ENCODE measurements around the gene ADIPOR2. TPM values are rescaled to one million over a fixed set of nuclear protein-coding genes. Genes with fewer than 3 reads are reported as not detected.

The ADIPOR2 gene
- total RNA-seq, 2 experiments from 2014 or later = 24.7 to 51.1 TPM

DNA sequence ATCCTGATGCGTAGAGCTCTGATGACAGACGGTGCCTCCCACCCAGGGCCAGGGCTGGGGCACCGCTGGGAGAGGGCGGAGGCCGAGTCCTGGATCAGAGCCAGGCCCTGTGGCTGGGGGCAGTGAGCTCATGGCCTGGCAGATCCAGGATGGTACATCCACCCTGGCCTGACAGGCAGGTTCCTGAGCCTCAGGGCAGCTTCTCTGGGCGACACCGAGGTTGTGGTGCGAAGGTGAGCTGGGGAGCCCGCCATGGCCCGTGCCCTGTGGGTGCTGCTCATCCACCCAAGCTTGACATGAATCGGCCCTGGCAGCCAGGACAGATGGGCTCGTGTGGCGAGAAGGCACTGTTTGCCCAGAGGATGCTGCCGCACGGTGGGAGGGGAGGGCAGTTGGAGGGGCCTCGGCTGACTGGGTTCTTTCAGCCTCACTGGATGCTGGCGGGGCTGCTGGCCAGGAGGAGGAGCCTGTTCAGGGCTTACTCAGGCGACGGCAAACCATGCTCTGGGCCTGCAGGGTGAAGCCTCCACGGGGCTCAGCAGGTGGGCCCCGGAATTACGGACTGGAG is 146.1 kb downstream of the ADIPOR2 start:
- intact Hi-C loops (cut with micrococcal nuclease; ENCODE audit: unreplicated experiment) = no loop called here
- Histone ChIP-seq H2AFZ (ENCODE audit: low read length) (no peak overlapping the region), H3K27ac (ENCODE audit: low read depth, low read length, poor library complexity, severe bottlenecking) (no peak overlapping the region), H4K20me1 (ENCODE audit: insufficient read depth, low read length) (no peaks in the 10 kb centered on the region), H3K36me3 (ENCODE audit: insufficient read depth, low read length) (no peaks in the 10 kb centered on the region), H3K9me2 (ENCODE audit: insufficient read depth, low read length) (no peaks in the 10 kb centered on the region), H3K4me1 (ENCODE audit: insufficient read depth, low read length, poor library complexity, severe bottlenecking) (no peaks in the 10 kb centered on the region), H3K9me3 (ENCODE audit: low read length) (no peaks in the 10 kb centered on the region), H3K4me3 (ENCODE audit: low read depth, low read length, poor library complexity, severe bottlenecking) (no peak overlapping the region), H3K79me2 (ENCODE audit: insufficient read depth, low read depth, low read length) (no peaks in the 10 kb centered on the region), H3K4me2 (ENCODE audit: low read length) (no peak overlapping the region)
- ChIA-PET CTCF (ENCODE audit: unreplicated experiment) (no interaction called here), POLR2A (interaction anchor here (0.6 kb wide), 2 partner anchors 56 to 735 kb away, joined by 3 to 4 read pairs; no protein-coding TSS in a partner anchor)
- TF ChIP-seq, protein P1, sequence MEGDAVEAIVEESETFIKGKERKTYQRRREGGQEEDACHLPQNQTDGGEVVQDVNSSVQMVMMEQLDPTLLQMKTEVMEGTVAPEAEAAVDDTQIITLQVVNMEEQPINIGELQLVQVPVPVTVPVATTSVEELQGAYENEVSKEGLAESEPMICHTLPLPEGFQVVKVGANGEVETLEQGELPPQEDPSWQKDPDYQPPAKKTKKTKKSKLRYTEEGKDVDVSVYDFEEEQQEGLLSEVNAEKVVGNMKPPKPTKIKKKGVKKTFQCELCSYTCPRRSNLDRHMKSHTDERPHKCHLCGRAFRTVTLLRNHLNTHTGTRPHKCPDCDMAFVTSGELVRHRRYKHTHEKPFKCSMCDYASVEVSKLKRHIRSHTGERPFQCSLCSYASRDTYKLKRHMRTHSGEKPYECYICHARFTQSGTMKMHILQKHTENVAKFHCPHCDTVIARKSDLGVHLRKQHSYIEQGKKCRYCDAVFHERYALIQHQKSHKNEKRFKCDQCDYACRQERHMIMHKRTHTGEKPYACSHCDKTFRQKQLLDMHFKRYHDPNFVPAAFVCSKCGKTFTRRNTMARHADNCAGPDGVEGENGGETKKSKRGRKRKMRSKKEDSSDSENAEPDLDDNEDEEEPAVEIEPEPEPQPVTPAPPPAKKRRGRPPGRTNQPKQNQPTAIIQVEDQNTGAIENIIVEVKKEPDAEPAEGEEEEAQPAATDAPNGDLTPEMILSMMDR (conservative IDR thresholded peaks at IDR 0.05; ENCODE audit: low read length) = no peak
- no peak for DNase-seq (ENCODE audit: low spot score)
- BruUV-seq (replicated peaks) = no TSS peak

DNA sequence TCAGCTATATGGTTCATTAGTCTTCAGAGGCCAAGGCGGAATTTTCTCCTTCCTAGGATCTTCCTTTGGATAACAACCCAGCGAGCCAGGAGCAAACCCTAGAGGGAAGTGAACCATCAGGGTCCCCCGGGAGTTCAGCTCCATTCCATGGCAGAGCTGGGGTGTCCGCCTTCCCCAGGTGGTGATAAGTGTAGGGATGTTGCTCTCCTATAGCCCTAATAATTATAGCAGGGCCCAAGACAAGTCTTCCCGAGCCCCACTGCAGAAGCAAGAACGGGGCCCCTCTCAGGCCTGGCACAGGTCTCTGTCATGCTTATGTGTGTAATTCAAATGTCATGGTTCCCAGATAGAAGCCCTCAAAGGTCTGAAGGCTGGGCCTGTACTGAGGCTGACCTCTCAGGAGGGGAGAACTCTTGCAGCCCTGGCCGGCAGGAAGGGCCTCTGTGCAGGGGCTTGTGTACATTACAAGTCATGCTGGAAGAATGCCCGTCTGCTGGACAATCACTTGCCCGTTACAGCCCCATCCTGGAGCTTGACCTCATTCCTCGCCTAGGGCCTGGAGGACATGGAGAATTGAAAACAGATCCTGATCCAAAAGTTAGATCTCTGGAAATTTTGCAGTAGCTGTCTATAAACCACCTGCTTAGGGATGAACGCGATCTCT is 146.8 kb downstream of the ADIPOR2 start:
- CTCF ChIA-PET (ENCODE audit: unreplicated experiment) = no interaction called here
- Histone ChIP-seq H3K79me2 (ENCODE audit: insufficient read depth, low read depth, low read length) (no peaks in the 10 kb centered on the region), H3K4me3 (ENCODE audit: low read depth, low read length, poor library complexity, severe bottlenecking) (no peak overlapping the region)

More for the DNA sequence above, 146.8 kb downstream of the ADIPOR2 start:
- Histone ChIP-seq H3K36me3 (ENCODE audit: insufficient read depth, low read length) (no peaks in the 10 kb centered on the region), H4K20me1 (ENCODE audit: insufficient read depth, low read length) (no peaks in the 10 kb centered on the region), H2AFZ (ENCODE audit: low read length) (no peak overlapping the region), H3K9me2 (ENCODE audit: insufficient read depth, low read length) (no peaks in the 10 kb centered on the region), H3K27ac (ENCODE audit: low read depth, low read length, poor library complexity, severe bottlenecking) (no peak overlapping the region), H3K9me3 (ENCODE audit: low read length) (no peaks in the 10 kb centered on the region), H3K4me1 (ENCODE audit: insufficient read depth, low read length, poor library complexity, severe bottlenecking) (no peaks in the 10 kb centered on the region), H3K4me2 (ENCODE audit: low read length) (no peak overlapping the region)
- no peak for TF ChIP-seq EZH2phosphoT487 (IDR thresholded peaks at IDR 0.05; ENCODE audit: borderline replicate concordance, low read depth, low read length)
- TF ChIP-seq, protein P1 (conservative IDR thresholded peaks at IDR 0.05; ENCODE audit: low read length) = no peak
- BruUV-seq (replicated peaks) = no TSS peak
- intact Hi-C loops (cut with micrococcal nuclease; ENCODE audit: unreplicated experiment) = no loop called here
- DNase-seq (ENCODE audit: low spot score) = no peak
- POLR2A ChIA-PET = interaction anchor here (0.6 kb wide), 1 partner anchor 734 kb away, joined by 4 read pairs; no protein-coding TSS in a partner anchor

Small RNA genes within 50 kb of the gene (microRNA-seq; reads per million reads assigned to microRNA genes)
- gene MIR3649 (ENCODE audit: borderline replicate concordance) = not detected

Small RNA genes within 50 kb of the gene (small RNA-seq; reads per million reads assigned to genes)
- gene MIR3649 = not detected

Other genes with a start within 250 kb of the ADIPOR2 start
- gene FBXL14, start 96.5 kb upstream of the ADIPOR2 start, total RNA-seq (2014; rRNA removed; shearing (Covaris generic)) = 45.5 and 46.2 TPM in 2 replicates
- gene FBXL14, start 96.5 kb upstream of the ADIPOR2 start, total RNA-seq (2022) = 33.4 and 37.4 TPM in 2 replicates
- gene WNT5B, start 61.8 kb upstream of the ADIPOR2 start, total RNA-seq (2014; rRNA removed; shearing (Covaris generic)) = 11.3 and 14.7 TPM in 2 replicates
- gene WNT5B, start 61.8 kb upstream of the ADIPOR2 start, total RNA-seq (2022) = 0.86 and 2.6 TPM in 2 replicates
- gene LRTM2, start 129.5 kb downstream of the ADIPOR2 start, total RNA-seq (2014; rRNA removed; shearing (Covaris generic)) = not detected in 2 replicates
- gene LRTM2, start 129.5 kb downstream of the ADIPOR2 start, total RNA-seq (2022) = not detected in 2 replicates
- 0.13 TPM in 1 of 2 replicates, not detected in the other for gene CACNA2D4, start 227.6 kb downstream of the ADIPOR2 start, total RNA-seq (2014; rRNA removed; shearing (Covaris generic))
- 0.41 TPM in 1 of 2 replicates, not detected in the other for gene CACNA2D4, start 227.6 kb downstream of the ADIPOR2 start, total RNA-seq (2022)